Naive thymus-derived CD4-positive, alpha-beta T cell (primary cell): Measurements from ENCODE around the gene CENPP. TPM values are rescaled to one million over a fixed set of nuclear protein-coding genes. Genes with fewer than 3 reads are reported as not detected.

Source experiments
- ATAC-seq: fragments of 150-1000 bp; cut with Tn5 transposase; 2 replicates; pipeline ENCODE4 v1.10.0; 2021; ENCODE audit warnings: mild to moderate bottlenecking, moderate library complexity
- CTCF ChIA-PET: fragments of 350-600 bp; sonication (Branson Sonifier 250); formaldehyde crosslinking; loops from one replicate; lab custom pipeline; 2021; ENCODE audit warnings: antibody characterized with exemption; lab: Charles Lee
- POLR2A ChIA-PET: fragments of 350-600 bp; sonication (Branson Sonifier 250); formaldehyde crosslinking; loops from one replicate; lab custom pipeline; 2021; ENCODE audit warnings: antibody characterized with exemption, inconsistent platforms; lab: Charles Lee
- DNase-seq, 9 donors: peaks; one replicate each; pipeline versions ENCODE4 v3.0.0 to v3.0.0-alpha.2; 2020 to 2022; ENCODE audit warnings: mixed read lengths in 1 of 9
- H3K27ac ChIP-seq: one replicate; pipeline ENCODE4 v1.7.0; 2013; ENCODE audit warnings: mild to moderate bottlenecking, low read depth, low read length, moderate library complexity
- H3K27me3 ChIP-seq, 2 donors: one replicate each; pipeline ENCODE4 v1.7.0; 2013; ENCODE audit warnings: low read length in 2 of 2, mild to moderate bottlenecking in 2 of 2, moderate library complexity in 2 of 2; ENCODE audit not compliant: control insufficient read depth in 2 of 2, insufficient read depth in 2 of 2
- H3K36me3 ChIP-seq, 3 experiments: 1 replicate in 2 of 3; 2 replicates in 1 of 3; pipeline ENCODE4 v1.7.0; 2013; ENCODE audit warnings: low read length in 3 of 3, mild to moderate bottlenecking in 3 of 3, moderate library complexity in 1 of 3; ENCODE audit not compliant: insufficient read depth in 3 of 3, control insufficient read depth in 2 of 3
- H3K4me1 ChIP-seq, 2 donors: one replicate each; pipeline ENCODE4 v1.7.0; 2013; ENCODE audit warnings: low read length in 2 of 2, mild to moderate bottlenecking in 2 of 2, moderate library complexity in 1 of 2; ENCODE audit not compliant: control insufficient read depth in 2 of 2, insufficient read depth in 2 of 2
- H3K4me3 ChIP-seq: 2 replicates; pipeline ENCODE4 v1.7.0; 2013; ENCODE audit warnings: mild to moderate bottlenecking, low read length
- H3K9me3 ChIP-seq, 3 experiments: 1 replicate in 2 of 3; 2 replicates in 1 of 3; pipeline ENCODE4 v1.7.0; 2013; ENCODE audit warnings: low read length in 3 of 3; ENCODE audit not compliant: control insufficient read depth in 2 of 3
- H3K27ac Mint-ChIP-seq, 9 donors: one replicate each; pipeline ENCODE4 v1.8.0; 2020 to 2022; ENCODE audit warnings: mixed read lengths in 9 of 9, mild to moderate bottlenecking in 8 of 9, moderate library complexity in 5 of 9, inconsistent platforms in 2 of 9
- H3K27me3 Mint-ChIP-seq, 5 donors: one replicate each; pipeline ENCODE4 v1.8.0; 2021 to 2022; ENCODE audit warnings: mixed read lengths in 5 of 5, mild to moderate bottlenecking in 1 of 5
- H3K36me3 Mint-ChIP-seq, 5 donors: one replicate each; pipeline ENCODE4 v1.8.0; 2020 to 2022; ENCODE audit warnings: mixed read lengths in 5 of 5, mild to moderate bottlenecking in 3 of 5, inconsistent platforms in 1 of 5
- H3K4me1 Mint-ChIP-seq, 7 donors: one replicate each; pipeline ENCODE4 v1.8.0; 2020 to 2022; ENCODE audit warnings: mixed read lengths in 7 of 7, mild to moderate bottlenecking in 3 of 7, inconsistent platforms in 1 of 7
- H3K4me3 Mint-ChIP-seq, 10 donors: one replicate each; pipeline ENCODE4 v1.8.0; 2020 to 2022; ENCODE audit warnings: mild to moderate bottlenecking in 10 of 10, mixed read lengths in 10 of 10, moderate library complexity in 6 of 10, inconsistent platforms in 2 of 10
- H3K9me3 Mint-ChIP-seq, 11 donors: one replicate each; pipeline ENCODE4 v1.8.0; 2020 to 2022; ENCODE audit warnings: mixed read lengths in 11 of 11, mild to moderate bottlenecking in 4 of 11, inconsistent platforms in 1 of 11, moderate library complexity in 1 of 11
- intact Hi-C, 2 donors: fragments of 100-400 bp; cut with micrococcal nuclease; formaldehyde crosslinking; loops; one replicate each; pipeline ENCODE4 v1.15.1; 2023
- polyA plus RNA-seq, 2 donors: library from polyadenylated mRNA; unstranded; fragments of 300-500 nt; fragmentation: Illumina TruSeq; gene quantifications; one replicate each; pipeline ENCODE4 v1.2.3, GENCODE V29; 2021
- total RNA-seq, 6 experiments: library from RNA in 5 of 6; stranded (reverse) in 5 of 6; gene quantifications; 1 replicate in 5 of 6; 2 replicates in 1 of 6; pipeline ENCODE4 v1.2.3 and lab custom pipeline; 2021 to 2026

CENPP gene
- total and polyA plus RNA-seq, 7 experiments from 2014 or later: 1.2 to 24.3 (median 3.8) TPM

GRCh38 chr9:92385953-92386352, 60.2 kb downstream of the CENPP start:
- peaks cover 0 to 9% (median 5%) of the 10 kb centered on the region in 5 donors for H3K36me3 Mint-ChIP-seq
- H3K9me3 Mint-ChIP-seq: no peaks in the 10 kb centered on the region
- CTCF ChIA-PET: no interaction called here
- H3K4me3 Mint-ChIP-seq: no peak overlapping the region
- H3K27me3 Mint-ChIP-seq: no peaks in the 10 kb centered on the region
- Histone ChIP-seq H3K27ac (no peak overlapping the region), H3K27me3 (no peaks in the 10 kb centered on the region), H3K4me3 (no peak overlapping the region), H3K36me3 (no peaks in the 10 kb centered on the region), H3K4me1 (no peaks in the 10 kb centered on the region), H3K9me3 (no peaks in the 10 kb centered on the region)
- POLR2A ChIA-PET: interaction anchor here (0.5 kb wide), 1 partner anchor 57 kb away, joined by 3 read pairs; no protein-coding TSS in a partner anchor
- DNase-seq (no peak), ATAC-seq (no peak)
- intact Hi-C loops: no loop called here
- no peaks in the 10 kb centered on the region for H3K4me1 Mint-ChIP-seq
- no peak overlapping the region for H3K27ac Mint-ChIP-seq

DNA sequence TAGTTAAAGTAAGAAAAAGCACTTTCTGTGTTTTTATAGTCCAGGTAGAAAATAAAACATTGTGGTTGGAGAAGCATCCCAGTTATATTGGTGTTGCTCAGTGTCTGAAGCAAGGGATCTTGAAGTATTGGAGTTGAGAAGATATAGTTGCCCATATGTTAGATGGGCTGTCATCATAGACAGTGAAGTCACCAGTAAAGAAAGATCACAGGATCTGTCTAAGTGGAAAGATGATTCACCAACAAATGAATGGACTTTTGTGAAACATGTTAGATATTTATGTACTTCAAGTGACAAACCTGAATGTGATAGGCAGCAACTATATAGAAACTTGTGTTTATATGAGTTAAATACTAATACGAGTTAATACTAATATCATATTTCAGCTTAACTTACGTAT, 66.9 kb downstream of the CENPP start:
- Histone ChIP-seq H3K4me1 (no peaks in the 10 kb centered on the region), H3K27ac (no peak overlapping the region), H3K36me3 (no peaks in the 10 kb centered on the region), H3K4me3 (no peak overlapping the region), H3K9me3 (no peaks in the 10 kb centered on the region), H3K27me3 (no peaks in the 10 kb centered on the region)
- CTCF ChIA-PET: no interaction called here
- POLR2A ChIA-PET: no interaction called here
- Mint-ChIP-seq H3K4me3 (no peak overlapping the region), H3K4me1 (no peaks in the 10 kb centered on the region), H3K9me3 (no peaks in the 10 kb centered on the region), H3K36me3 (peaks cover 0 to 5% (median 0%) of the 10 kb centered on the region in 5 donors), H3K27ac (no peak overlapping the region), H3K27me3 (no peaks in the 10 kb centered on the region)
- intact Hi-C loops: no loop called here
- ATAC-seq (no peak), DNase-seq (no peak)

GRCh38 chr9:92393686-92394085, 67.9 kb downstream of the CENPP start:
- no peaks in the 10 kb centered on the region for H3K9me3 Mint-ChIP-seq
- ChIA-PET CTCF (no interaction called here), POLR2A (no interaction called here)
- no peaks in the 10 kb centered on the region for H3K4me1 Mint-ChIP-seq
- H3K4me3 Mint-ChIP-seq: no peak overlapping the region
- DNase-seq (no peak), ATAC-seq (no peak)
- no peaks in the 10 kb centered on the region for H3K27me3 ChIP-seq
- no peaks in the 10 kb centered on the region for H3K4me1 ChIP-seq
- no peak overlapping the region for H3K27ac ChIP-seq
- no peak overlapping the region for H3K27ac Mint-ChIP-seq
- H3K27me3 Mint-ChIP-seq: no peaks in the 10 kb centered on the region
- no peaks in the 10 kb centered on the region for H3K9me3 ChIP-seq
- H3K4me3 ChIP-seq: no peak overlapping the region
- no peaks in the 10 kb centered on the region for H3K36me3 ChIP-seq
- H3K36me3 Mint-ChIP-seq: peaks cover 0 to 9% (median 0%) of the 10 kb centered on the region in 5 donors
- intact Hi-C loops: no loop called here

DNA sequence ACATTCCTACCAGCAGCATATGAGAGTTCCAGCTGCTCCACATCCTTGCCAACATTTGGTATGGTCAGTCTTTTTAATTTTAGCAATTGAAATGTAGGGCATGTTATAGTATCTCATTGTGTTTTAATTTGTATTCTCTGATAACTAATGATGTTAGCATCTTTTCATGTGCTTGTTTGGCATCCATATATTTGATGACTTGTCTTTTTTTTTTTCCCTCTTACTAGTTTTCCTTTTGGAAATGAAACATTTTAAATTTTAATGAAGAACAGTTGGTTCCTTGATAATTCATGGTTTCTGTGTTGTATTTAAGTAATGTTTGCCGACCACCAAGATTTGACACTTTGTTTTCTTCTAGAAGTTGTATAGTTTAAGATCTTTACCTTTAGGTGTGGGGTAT, 69.9 kb downstream of the CENPP start:
- ChIA-PET POLR2A (no interaction called here), CTCF (no interaction called here)
- no peak for ATAC-seq
- H3K27ac Mint-ChIP-seq: no peak overlapping the region
- H3K27me3 ChIP-seq: no peaks in the 10 kb centered on the region
- no peaks in the 10 kb centered on the region for H3K36me3 ChIP-seq
- no peak for DNase-seq
- no peaks in the 10 kb centered on the region for H3K4me1 Mint-ChIP-seq
- no peak overlapping the region for H3K4me3 Mint-ChIP-seq
- no peak overlapping the region for H3K4me3 ChIP-seq
- intact Hi-C loops: no loop called here
- no peaks in the 10 kb centered on the region for H3K27me3 Mint-ChIP-seq
- H3K9me3 ChIP-seq: no peaks in the 10 kb centered on the region
- H3K36me3 Mint-ChIP-seq: peaks cover 0 to 12% (median 0%) of the 10 kb centered on the region in 5 donors
- no peaks in the 10 kb centered on the region for H3K4me1 ChIP-seq
- H3K9me3 Mint-ChIP-seq: no peaks in the 10 kb centered on the region
- H3K27ac ChIP-seq: no peak overlapping the region

DNA sequence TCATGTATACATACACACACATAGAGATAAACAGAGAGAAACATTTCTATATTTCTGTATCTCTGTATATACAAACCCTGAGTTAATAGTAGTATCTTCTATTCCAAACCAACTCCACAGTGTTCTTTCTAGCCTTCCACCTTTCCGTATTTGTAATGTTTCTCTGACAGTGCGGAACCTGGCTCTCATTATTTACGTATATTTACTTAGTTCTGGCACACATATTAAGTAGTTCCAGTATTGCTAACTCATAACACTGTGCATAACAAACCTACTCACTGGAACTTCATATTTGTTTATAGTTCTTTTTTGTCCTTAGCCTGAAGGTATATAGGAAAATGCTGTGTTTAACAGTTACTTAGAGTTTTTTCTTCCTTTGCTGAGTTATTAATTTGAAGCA, 72.1 kb downstream of the CENPP start:
- H3K9me3 Mint-ChIP-seq: no peaks in the 10 kb centered on the region
- H3K4me1 ChIP-seq: no peaks in the 10 kb centered on the region

GRCh38 chr9:92402360-92402759, 76.6 kb downstream of the CENPP start:
- Mint-ChIP-seq H3K4me1 (peaks cover 15 to 29% (median 28%) of the 10 kb centered on the region in 7 donors), H3K27me3 (no peaks in the 10 kb centered on the region), H3K36me3 (peaks cover 0 to 9% (median 2%) of the 10 kb centered on the region in 5 donors), H3K27ac (no peak overlapping the region), H3K9me3 (no peaks in the 10 kb centered on the region), H3K4me3 (no peak overlapping the region)
- intact Hi-C loops: no loop called here
- Histone ChIP-seq H3K27me3 (no peaks in the 10 kb centered on the region), H3K36me3 (peaks cover 0 to 4% (median 0%) of the 10 kb centered on the region in 3 experiments), H3K4me1 (peaks cover 0 to 22% of the 10 kb centered on the region in 2 donors), H3K4me3 (no peak overlapping the region), H3K27ac (no peak overlapping the region), H3K9me3 (no peaks in the 10 kb centered on the region)
- CTCF ChIA-PET: no interaction called here
- no peak for DNase-seq
- POLR2A ChIA-PET: no interaction called here
- ATAC-seq: no peak

More for the DNA sequence above, 72.1 kb downstream of the CENPP start:
- Mint-ChIP-seq H3K27me3 (no peaks in the 10 kb centered on the region), H3K4me1 (no peaks in the 10 kb centered on the region), H3K4me3 (no peak overlapping the region), H3K36me3 (peaks cover 0 to 12% (median 0%) of the 10 kb centered on the region in 5 donors), H3K27ac (no peak overlapping the region)
- Histone ChIP-seq H3K9me3 (no peaks in the 10 kb centered on the region), H3K27me3 (no peaks in the 10 kb centered on the region), H3K36me3 (no peaks in the 10 kb centered on the region), H3K27ac (no peak overlapping the region), H3K4me3 (no peak overlapping the region)
- POLR2A ChIA-PET: no interaction called here
- intact Hi-C loops: no loop called here
- CTCF ChIA-PET: no interaction called here
- no peak for ATAC-seq
- DNase-seq: no peak
